ENCODE measurements around the gene PAWR.

The PAWR gene

DNA sequence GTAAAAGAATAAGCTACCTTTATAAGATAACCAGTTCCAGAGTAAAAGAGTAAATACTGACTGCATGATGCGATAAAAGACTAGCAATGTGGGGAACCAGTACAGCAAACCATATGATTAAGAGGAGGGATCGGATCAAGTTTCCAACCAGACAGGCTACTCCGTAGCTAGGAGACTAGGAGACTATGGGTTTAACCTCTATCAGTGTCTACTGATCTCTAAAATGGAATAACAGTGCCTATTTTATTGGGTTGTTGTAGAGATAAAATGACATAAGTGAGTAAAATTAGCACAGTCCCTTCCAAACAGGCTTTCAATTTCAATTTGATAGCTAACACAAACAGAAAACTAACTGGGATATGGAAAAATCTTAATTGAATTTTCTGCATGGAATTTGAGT lies 76.0 kb downstream of the PAWR start:
- H3K27me3 Mint-ChIP-seq (ENCODE audit: low read depth, poor library complexity): no peaks in the 10 kb centered on the region
- H3K4me1 Mint-ChIP-seq: peaks cover 7% of the 10 kb centered on the region
- H3K4me3 Mint-ChIP-seq: no peak overlapping the region
- peaks cover 11% of the 10 kb centered on the region for H3K9me3 Mint-ChIP-seq
- TF ChIP-seq, protein P1, sequence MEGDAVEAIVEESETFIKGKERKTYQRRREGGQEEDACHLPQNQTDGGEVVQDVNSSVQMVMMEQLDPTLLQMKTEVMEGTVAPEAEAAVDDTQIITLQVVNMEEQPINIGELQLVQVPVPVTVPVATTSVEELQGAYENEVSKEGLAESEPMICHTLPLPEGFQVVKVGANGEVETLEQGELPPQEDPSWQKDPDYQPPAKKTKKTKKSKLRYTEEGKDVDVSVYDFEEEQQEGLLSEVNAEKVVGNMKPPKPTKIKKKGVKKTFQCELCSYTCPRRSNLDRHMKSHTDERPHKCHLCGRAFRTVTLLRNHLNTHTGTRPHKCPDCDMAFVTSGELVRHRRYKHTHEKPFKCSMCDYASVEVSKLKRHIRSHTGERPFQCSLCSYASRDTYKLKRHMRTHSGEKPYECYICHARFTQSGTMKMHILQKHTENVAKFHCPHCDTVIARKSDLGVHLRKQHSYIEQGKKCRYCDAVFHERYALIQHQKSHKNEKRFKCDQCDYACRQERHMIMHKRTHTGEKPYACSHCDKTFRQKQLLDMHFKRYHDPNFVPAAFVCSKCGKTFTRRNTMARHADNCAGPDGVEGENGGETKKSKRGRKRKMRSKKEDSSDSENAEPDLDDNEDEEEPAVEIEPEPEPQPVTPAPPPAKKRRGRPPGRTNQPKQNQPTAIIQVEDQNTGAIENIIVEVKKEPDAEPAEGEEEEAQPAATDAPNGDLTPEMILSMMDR (IDR thresholded peaks at IDR 0.05): no peak
- H3K27ac Mint-ChIP-seq: no peak overlapping the region
- peaks cover 51% of the 10 kb centered on the region for H3K36me3 Mint-ChIP-seq (ENCODE audit: low read depth)
- DNase-seq: no peak

DNA sequence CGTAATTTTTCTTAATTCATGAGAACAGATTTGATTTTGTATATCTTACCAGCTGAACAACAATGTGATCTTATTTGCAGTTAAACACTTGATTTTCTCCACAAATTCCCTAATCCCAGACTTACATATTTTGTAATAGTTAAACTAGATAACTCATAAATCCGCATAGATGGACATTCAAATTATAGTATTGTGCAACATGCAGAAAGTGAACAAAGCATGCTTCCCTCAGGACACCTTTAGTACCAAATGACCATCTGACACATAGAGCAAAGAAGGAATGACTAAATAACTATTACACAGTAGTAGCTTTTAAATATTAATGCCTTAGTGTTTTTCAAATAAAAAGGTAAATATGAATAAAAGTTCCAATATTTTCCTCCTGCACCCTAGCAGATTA lies 88.9 kb downstream of the PAWR start:
- Mint-ChIP-seq H3K36me3 (ENCODE audit: low read depth) (peaks cover 32% of the 10 kb centered on the region), H3K4me1 (no peaks in the 10 kb centered on the region), H3K4me3 (no peak overlapping the region), H3K27ac (no peak overlapping the region), H3K27me3 (ENCODE audit: low read depth, poor library complexity) (no peaks in the 10 kb centered on the region), H3K9me3 (no peaks in the 10 kb centered on the region)
- DNase-seq: no peak
- TF ChIP-seq, protein P1 (IDR thresholded peaks at IDR 0.05): no peak

DNA sequence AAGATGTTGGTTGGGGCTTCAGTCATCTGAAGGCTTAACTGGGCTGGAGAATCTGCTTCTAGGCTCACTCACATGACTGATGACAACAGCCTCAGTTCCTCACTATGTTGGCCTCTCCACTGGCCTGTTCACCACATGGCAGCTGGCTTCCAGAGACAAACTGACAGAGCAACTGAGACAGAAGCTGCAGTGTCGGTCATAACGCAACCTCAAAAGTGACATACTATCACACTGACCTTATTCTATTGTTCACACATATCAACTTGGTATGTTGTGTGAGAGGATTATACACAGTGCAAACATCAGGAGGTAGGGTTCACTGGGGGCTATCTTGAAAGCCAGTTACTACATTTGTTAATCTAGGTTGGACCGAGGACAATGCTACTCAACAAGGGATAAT lies 92.9 kb downstream of the PAWR start:
- no peak for DNase-seq
- Mint-ChIP-seq H3K4me3 (no peak overlapping the region), H3K36me3 (ENCODE audit: low read depth) (peaks cover 14% of the 10 kb centered on the region), H3K4me1 (no peaks in the 10 kb centered on the region), H3K27ac (peak overlapping the region; percentile 49), H3K27me3 (ENCODE audit: low read depth, poor library complexity) (no peaks in the 10 kb centered on the region), H3K9me3 (no peaks in the 10 kb centered on the region)
- TF ChIP-seq, protein P1 (IDR thresholded peaks at IDR 0.05): no peak

DNA sequence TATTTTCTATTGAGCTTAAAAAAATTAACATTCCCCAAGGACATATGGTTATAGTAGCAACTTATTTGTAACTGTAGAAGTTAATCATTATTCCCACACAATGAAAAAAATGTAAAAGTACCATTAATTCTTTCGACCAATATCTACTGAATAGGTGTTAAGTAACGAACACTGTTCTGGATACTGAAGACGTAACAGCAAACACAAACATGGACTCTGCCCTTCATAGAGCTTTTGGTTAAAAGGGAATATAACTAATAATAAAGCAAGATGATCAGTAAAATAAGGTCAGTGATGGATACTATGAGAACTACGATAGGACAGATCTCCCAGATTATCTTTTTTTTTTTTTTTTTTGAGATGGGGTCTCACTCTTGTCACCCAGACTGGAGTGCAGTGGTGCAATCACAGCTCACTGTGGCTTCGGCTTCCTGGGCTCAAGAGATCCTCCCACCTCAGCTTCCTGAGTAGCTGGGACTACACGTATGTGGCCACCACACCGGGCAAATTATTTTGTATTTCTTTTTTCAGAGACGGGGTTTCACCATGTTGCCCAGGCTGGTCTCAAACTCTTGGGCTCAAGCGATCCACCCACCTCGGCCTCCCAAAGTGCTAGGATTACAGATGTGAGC lies 93.9 kb downstream of the PAWR start:
- Mint-ChIP-seq H3K9me3 (no peaks in the 10 kb centered on the region), H3K27me3 (ENCODE audit: low read depth, poor library complexity) (no peaks in the 10 kb centered on the region), H3K27ac (no peak overlapping the region), H3K36me3 (ENCODE audit: low read depth) (peaks cover 8% of the 10 kb centered on the region), H3K4me3 (no peak overlapping the region), H3K4me1 (no peaks in the 10 kb centered on the region)
- DNase-seq: no peak
- TF ChIP-seq, protein P1 (IDR thresholded peaks at IDR 0.05): no peak

DNA sequence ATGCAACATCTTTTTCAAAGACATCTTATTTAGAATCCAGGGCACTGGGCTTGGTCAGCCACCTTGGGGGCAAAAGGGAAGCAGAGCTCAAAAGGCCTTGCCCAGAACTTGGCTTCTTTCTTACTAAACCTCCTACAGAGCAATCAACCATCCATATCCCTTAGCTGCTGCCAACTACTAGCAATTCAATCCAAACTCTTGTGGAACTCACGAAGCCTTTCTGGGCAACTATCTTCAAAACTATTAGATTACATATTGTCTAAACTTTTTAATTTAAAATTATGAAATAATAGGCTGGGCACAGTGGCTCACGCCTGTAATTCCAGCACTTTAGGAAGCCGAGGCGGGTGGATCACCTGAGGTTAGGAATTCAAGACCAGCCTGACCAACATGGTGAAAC lies 95.5 kb downstream of the PAWR start:
- DNase-seq: no peak
- no peaks in the 10 kb centered on the region for H3K9me3 Mint-ChIP-seq
- peaks cover 7% of the 10 kb centered on the region for H3K36me3 Mint-ChIP-seq (ENCODE audit: low read depth)
- TF ChIP-seq, protein P1 (IDR thresholded peaks at IDR 0.05): no peak
- H3K27me3 Mint-ChIP-seq (ENCODE audit: low read depth, poor library complexity): no peaks in the 10 kb centered on the region
- no peak overlapping the region for H3K4me3 Mint-ChIP-seq
- no peak overlapping the region for H3K27ac Mint-ChIP-seq
- H3K4me1 Mint-ChIP-seq: no peaks in the 10 kb centered on the region

DNA sequence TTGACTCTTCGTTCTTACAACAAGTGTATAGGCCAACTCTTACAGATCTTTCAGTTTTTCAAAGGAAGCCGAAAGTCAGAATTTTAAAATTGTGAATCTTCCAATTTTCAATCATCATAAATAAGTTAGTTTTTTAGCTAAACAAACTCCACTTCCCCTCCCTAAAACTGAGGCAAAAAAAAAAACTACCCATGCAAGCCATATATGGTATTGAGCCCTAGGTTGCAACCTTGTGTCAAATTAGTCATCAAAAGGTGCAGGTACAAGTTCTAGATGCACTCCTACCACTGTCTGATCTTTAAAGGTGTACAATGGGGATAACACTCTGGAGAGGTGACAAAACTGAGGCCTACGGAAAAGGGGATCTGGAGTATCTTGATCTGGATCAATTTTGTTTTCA lies 97.9 kb downstream of the PAWR start:
- Mint-ChIP-seq H3K27me3 (ENCODE audit: low read depth, poor library complexity) (no peaks in the 10 kb centered on the region), H3K9me3 (no peaks in the 10 kb centered on the region), H3K36me3 (ENCODE audit: low read depth) (peaks cover 7% of the 10 kb centered on the region), H3K4me1 (no peaks in the 10 kb centered on the region), H3K4me3 (no peak overlapping the region), H3K27ac (peak overlapping the region; percentile 37)
- no peak for DNase-seq
- TF ChIP-seq, protein P1 (IDR thresholded peaks at IDR 0.05): no peak

All from nephron progenitor cell (in vitro differentiated cells).